OCI-LY3 (cell line): ENCODE measurements around the gene MGAT4A.

Source experiments
- H2AFZ ChIP-seq: fragments of 200-600, 300-600 bp; shearing (Covaris generic); 2 replicates; pipeline ENCODE4 v1.6.0; 2014; ENCODE audit warnings: antibody characterized with exemption, low read depth, low read length
- H3K27ac ChIP-seq: fragments of 200-600, 300-600 bp; sonication (generic); 2 replicates; pipeline ENCODE4 v1.5.1; 2014; ENCODE audit warnings: mild to moderate bottlenecking, low read length, moderate library complexity, mixed read lengths
- H3K27me3 ChIP-seq: fragments of 200-600, 300-600 bp; sonication (generic); 2 replicates; pipeline ENCODE4 v1.6.1; 2014; ENCODE audit warnings: low read depth, low read length, mixed read lengths
- H3K36me3 ChIP-seq: fragments of 200-600, 300-600 bp; sonication (generic); replicated peaks from 2 replicates; pipeline ENCODE3; 2014; ENCODE audit warnings: low read depth, low read length, mixed read lengths
- H3K4me1 ChIP-seq: fragments of 300-600, 200-600 bp; sonication (generic); 2 replicates; pipeline ENCODE4 v1.6.1; 2014; ENCODE audit warnings: low read length, mixed read lengths
- H3K4me2 ChIP-seq: fragments of 200-600, 300-600 bp; sonication (generic); 2 replicates; pipeline ENCODE4 v1.6.1; 2014; ENCODE audit warnings: low read length, mixed read lengths
- H3K4me3 ChIP-seq: fragments of 300-600, 200-600 bp; sonication (generic); 2 replicates; pipeline ENCODE4 v1.5.1; 2014; ENCODE audit warnings: antibody characterized with exemption, mild to moderate bottlenecking, low read length, moderate library complexity
- H3K79me2 ChIP-seq: fragments of 300-600, 200-600 bp; shearing (Covaris generic); 2 replicates; pipeline ENCODE4 v1.6.1; 2014; ENCODE audit warnings: mild to moderate bottlenecking, low read length, mixed read lengths
- H3K9ac ChIP-seq: fragments of 300-600, 200-600 bp; shearing (Covaris generic); 2 replicates; pipeline ENCODE4 v1.6.0; 2014; ENCODE audit warnings: mild to moderate bottlenecking, low read length, moderate library complexity
- H3K9me3 ChIP-seq: fragments of 200-600, 300-600 bp; shearing (Covaris generic); 2 replicates; pipeline ENCODE4 v1.6.1; 2014; ENCODE audit warnings: low read length, mixed read lengths; ENCODE audit not compliant: insufficient read depth
- H4K20me1 ChIP-seq: fragments of 200-600, 300-600 bp; sonication (generic); 2 replicates; pipeline ENCODE4 v1.6.1; 2016; ENCODE audit warnings: low read length, mixed read lengths; ENCODE audit not compliant: insufficient read depth
- EZH2phosphoT487 ChIP-seq: fragments of 200-600 bp; shearing (Covaris generic); IDR thresholded peaks from 2 replicates; pipeline ENCODE4 v1.6.1; 2018; ENCODE audit warnings: antibody characterized with exemption, mixed run types, low read depth
- TF ChIP-seq, protein P1 (sequence below): fragments of 200-600, 300-600 bp; sonication (generic); IDR thresholded peaks from 2 replicates; pipeline ENCODE4 v1.5.1; 2014; ENCODE audit warnings: antibody characterized with exemption, low read length, low read depth

The MGAT4A gene

DNA sequence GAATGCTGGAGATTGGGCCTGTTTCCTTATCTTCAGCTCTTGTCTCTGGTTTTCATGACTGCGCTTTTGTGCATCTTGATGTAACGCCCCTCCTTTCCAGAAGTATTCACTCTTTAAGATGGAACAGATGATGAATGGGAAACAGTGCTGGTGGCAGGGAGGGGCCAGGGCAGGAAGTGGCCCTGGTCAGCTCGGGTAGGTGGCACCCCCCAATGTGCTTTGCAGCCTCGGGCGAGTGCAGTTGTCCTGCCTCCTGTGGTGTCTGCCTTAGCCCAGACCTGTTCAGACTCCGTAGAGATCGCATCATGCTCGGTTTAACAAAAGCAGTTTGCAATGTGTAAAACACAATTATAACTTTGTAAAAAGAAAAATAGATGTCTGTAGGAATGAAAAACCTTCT lies 17.0 kb upstream of the MGAT4A start:
- Histone ChIP-seq H2AFZ (no peak overlapping the region), H3K36me3 (no peaks in the 10 kb centered on the region), H3K4me2 (no peak overlapping the region), H3K9ac (no peak overlapping the region), H3K79me2 (no peaks in the 10 kb centered on the region), H3K4me3 (no peak overlapping the region), H3K9me3 (no peaks in the 10 kb centered on the region), H4K20me1 (no peaks in the 10 kb centered on the region), H3K27me3 (no peaks in the 10 kb centered on the region), H3K4me1 (peaks cover 12% of the 10 kb centered on the region), H3K27ac (no peak overlapping the region)
- TF ChIP-seq, protein P1, sequence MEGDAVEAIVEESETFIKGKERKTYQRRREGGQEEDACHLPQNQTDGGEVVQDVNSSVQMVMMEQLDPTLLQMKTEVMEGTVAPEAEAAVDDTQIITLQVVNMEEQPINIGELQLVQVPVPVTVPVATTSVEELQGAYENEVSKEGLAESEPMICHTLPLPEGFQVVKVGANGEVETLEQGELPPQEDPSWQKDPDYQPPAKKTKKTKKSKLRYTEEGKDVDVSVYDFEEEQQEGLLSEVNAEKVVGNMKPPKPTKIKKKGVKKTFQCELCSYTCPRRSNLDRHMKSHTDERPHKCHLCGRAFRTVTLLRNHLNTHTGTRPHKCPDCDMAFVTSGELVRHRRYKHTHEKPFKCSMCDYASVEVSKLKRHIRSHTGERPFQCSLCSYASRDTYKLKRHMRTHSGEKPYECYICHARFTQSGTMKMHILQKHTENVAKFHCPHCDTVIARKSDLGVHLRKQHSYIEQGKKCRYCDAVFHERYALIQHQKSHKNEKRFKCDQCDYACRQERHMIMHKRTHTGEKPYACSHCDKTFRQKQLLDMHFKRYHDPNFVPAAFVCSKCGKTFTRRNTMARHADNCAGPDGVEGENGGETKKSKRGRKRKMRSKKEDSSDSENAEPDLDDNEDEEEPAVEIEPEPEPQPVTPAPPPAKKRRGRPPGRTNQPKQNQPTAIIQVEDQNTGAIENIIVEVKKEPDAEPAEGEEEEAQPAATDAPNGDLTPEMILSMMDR, result no peak
- TF ChIP-seq EZH2phosphoT487, result no peak

DNA sequence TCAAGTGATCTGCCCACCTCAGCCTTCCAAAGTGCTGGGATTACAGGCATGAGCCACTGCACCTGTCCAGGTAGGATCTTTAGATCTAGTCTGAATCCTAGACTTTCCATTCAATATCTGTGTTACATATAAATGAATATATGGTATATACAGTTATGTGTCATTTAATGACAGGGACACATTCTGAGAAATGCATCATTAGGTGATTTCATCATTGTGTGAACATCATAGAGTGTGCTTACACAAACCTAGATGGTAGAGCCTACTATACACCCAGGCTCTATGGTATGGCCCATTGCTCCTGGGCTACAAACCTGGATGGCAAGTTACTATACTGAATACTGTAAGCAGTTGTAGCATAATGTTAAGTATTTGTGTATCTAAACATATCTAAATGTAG lies 15.5 kb upstream of the MGAT4A start:
- no peaks in the 10 kb centered on the region for H3K9me3 ChIP-seq
- TF ChIP-seq EZH2phosphoT487, result no peak
- peaks cover under 1% of the 10 kb centered on the region; the same call in 1 of the 2 replicates for H3K27me3 ChIP-seq
- H3K4me1 ChIP-seq, result peaks cover 12% of the 10 kb centered on the region
- H3K79me2 ChIP-seq, result no peaks in the 10 kb centered on the region
- no peak overlapping the region for H3K27ac ChIP-seq
- H4K20me1 ChIP-seq, result no peaks in the 10 kb centered on the region
- H3K9ac ChIP-seq, result no peak overlapping the region
- H3K4me2 ChIP-seq, result no peak overlapping the region
- H3K36me3 ChIP-seq, result no peaks in the 10 kb centered on the region
- H2AFZ ChIP-seq, result no peak overlapping the region
- no peak overlapping the region for H3K4me3 ChIP-seq

DNA sequence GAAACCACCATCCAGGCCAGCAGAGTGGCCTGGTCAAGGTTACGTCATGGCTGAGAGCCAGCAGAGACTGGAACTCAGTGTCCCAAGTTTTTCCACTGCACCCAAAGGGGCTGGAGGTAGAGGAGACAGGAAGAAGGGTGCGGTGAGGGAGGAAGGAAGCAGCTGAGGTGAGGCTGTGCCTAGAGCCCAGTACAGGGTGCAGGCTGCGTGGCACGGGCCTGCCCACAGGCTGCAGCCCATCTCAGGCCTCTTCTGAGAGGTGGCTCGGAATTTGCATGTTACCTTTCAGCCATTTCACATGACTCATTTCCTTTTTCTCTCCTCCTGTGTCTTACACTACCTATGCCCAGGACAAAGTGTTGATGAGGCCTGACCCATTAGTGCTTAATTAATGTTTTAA lies 13.7 kb upstream of the MGAT4A start:
- H3K36me3 ChIP-seq, result no peaks in the 10 kb centered on the region
- no peak overlapping the region for H3K4me2 ChIP-seq
- H3K4me3 ChIP-seq, result no peak overlapping the region
- peaks cover 12% of the 10 kb centered on the region for H3K4me1 ChIP-seq
- H3K9me3 ChIP-seq, result no peaks in the 10 kb centered on the region
- no peak for TF ChIP-seq EZH2phosphoT487
- TF ChIP-seq, protein P1, result no peak
- H3K9ac ChIP-seq, result no peak overlapping the region
- no peaks in the 10 kb centered on the region for H3K79me2 ChIP-seq
- peaks cover 8% of the 10 kb centered on the region; the same call in 1 of the 2 replicates for H3K27me3 ChIP-seq
- H4K20me1 ChIP-seq, result no peaks in the 10 kb centered on the region
- H3K27ac ChIP-seq, result no peak overlapping the region
- no peak overlapping the region for H2AFZ ChIP-seq

DNA sequence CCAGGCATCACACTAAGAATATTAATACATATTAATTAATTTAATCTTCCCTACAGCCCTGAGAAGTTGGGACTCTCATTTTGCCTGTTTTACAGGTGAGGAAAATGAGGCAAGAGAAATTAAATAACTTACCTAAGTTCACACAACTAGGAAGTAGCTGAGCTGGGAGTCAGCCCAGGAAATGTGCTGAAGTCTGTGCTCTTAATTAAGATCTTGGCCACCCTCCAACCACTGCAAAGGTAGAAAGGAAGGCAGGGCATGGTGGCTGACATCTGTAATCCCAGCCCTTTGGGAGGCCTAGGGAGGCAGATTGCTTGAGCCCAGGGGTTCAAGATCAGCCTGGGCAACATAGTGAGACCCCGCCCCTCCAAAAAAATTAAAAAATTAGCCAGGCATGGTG lies 12.9 kb upstream of the MGAT4A start:
- no peak overlapping the region for H3K4me3 ChIP-seq
- H3K4me2 ChIP-seq, result no peak overlapping the region
- H4K20me1 ChIP-seq, result no peaks in the 10 kb centered on the region
- peaks cover 7% of the 10 kb centered on the region for H3K4me1 ChIP-seq
- H3K79me2 ChIP-seq, result no peaks in the 10 kb centered on the region
- peaks cover 8% of the 10 kb centered on the region; the same call in 1 of the 2 replicates for H3K27me3 ChIP-seq
- H2AFZ ChIP-seq, result no peak overlapping the region
- H3K9me3 ChIP-seq, result no peaks in the 10 kb centered on the region
- H3K36me3 ChIP-seq, result no peaks in the 10 kb centered on the region
- no peak overlapping the region for H3K9ac ChIP-seq
- no peak overlapping the region for H3K27ac ChIP-seq
- TF ChIP-seq, protein P1, result no peak
- no peak for TF ChIP-seq EZH2phosphoT487

DNA sequence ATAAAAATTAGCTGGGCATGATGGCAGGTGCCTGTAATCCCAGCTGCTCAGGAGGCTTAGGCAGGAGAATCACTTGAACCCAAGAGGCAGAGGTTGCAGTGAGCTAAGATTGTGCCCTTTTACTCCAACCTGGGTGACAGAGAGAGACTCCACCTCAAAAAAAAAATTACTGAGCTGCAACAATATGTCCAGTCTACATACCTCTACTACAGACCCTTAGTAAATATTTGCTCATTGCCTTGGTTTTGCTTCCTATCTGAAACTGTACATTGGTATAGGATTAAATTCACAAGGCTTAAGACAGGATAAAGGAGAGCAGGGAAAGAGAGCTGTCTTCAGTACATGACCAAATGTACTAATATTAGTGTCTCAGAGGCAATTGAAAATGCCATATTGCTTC lies 8.1 kb upstream of the MGAT4A start:
- Histone ChIP-seq H3K27ac (no peak overlapping the region), H3K4me2 (no peak overlapping the region), H2AFZ (no peak overlapping the region), H3K79me2 (no peaks in the 10 kb centered on the region), H3K9me3 (no peaks in the 10 kb centered on the region), H3K4me3 (no peak overlapping the region), H4K20me1 (no peaks in the 10 kb centered on the region), H3K9ac (no peak overlapping the region), H3K4me1 (no peaks in the 10 kb centered on the region), H3K27me3 (peaks cover 12% of the 10 kb centered on the region; the same call in 1 of the 2 replicates), H3K36me3 (no peaks in the 10 kb centered on the region)
- no peak for TF ChIP-seq EZH2phosphoT487
- TF ChIP-seq, protein P1, result no peak
